Panc1 (cell line): ENCODE measurements around the gene CFL2. TPM values are rescaled to one million over a fixed set of nuclear protein-coding genes. Genes with fewer than 3 reads are reported as not detected.

Experiments
- ATAC-seq: fragments of 200-7000 bp; cut with Tn5 transposase; 2 replicates; pipeline ENCODE4 v1.9.1; 2020; ENCODE audit warnings: mild to moderate bottlenecking, moderate library complexity
- BruUV-seq: library from RNA; stranded (reverse); fragments of 400-500 nt; replicated peaks from 2 replicates; lab custom pipeline; 2021; lab: Mats Ljungman, UMichigan
- CTCF ChIA-PET: fragments of 300-600 bp; sonication (Branson Sonifier 250); formaldehyde crosslinking; loops from one replicate; lab custom pipeline; 2022; ENCODE audit warnings: antibody characterized with exemption; lab: Charles Lee
- POLR2A ChIA-PET: fragments of 300-600 bp; sonication (Branson Sonifier 250); formaldehyde crosslinking; loops from one replicate; lab custom pipeline; 2022; ENCODE audit warnings: antibody characterized with exemption; lab: Charles Lee
- DNase-seq: peaks from one replicate; pipeline ENCODE4 v3.0.0-alpha.2; 2010; ENCODE audit warnings: low read depth, low spot score
- H3K27ac ChIP-seq: 2 replicates; pipeline ENCODE4 v1.5.1; 2011; ENCODE audit warnings: mild to moderate bottlenecking, low read length, inconsistent platforms
- H3K27me3 ChIP-seq: fragments of 200-500 bp; sonication (Bioruptor generic); 2 replicates; pipeline ENCODE4 v1.6.0; 2014; ENCODE audit warnings: low read length, inconsistent platforms; ENCODE audit not compliant: control insufficient read depth, insufficient read depth
- H3K36me3 ChIP-seq: fragments of 200-500 bp; sonication (Bioruptor generic); 2 replicates; pipeline ENCODE4 v1.5.1; 2014; ENCODE audit warnings: inconsistent platforms, mild to moderate bottlenecking, low read length, moderate library complexity; ENCODE audit not compliant: control insufficient read depth, insufficient read depth
- H3K4me1 ChIP-seq: 2 replicates; pipeline ENCODE4 v1.5.1; 2011; ENCODE audit warnings: inconsistent platforms, mild to moderate bottlenecking, low read length, moderate library complexity; ENCODE audit not compliant: control insufficient read depth, insufficient read depth
- H3K4me3 ChIP-seq, 2 experiments: 2 replicates each; pipeline ENCODE4 v1.5.1; 2011 to 2012; ENCODE audit warnings: low read depth in 2 of 2, low read length in 2 of 2, mild to moderate bottlenecking in 2 of 2, inconsistent platforms in 1 of 2, moderate library complexity in 1 of 2
- H3K9me3 ChIP-seq: fragments of 200-500 bp; sonication (Bioruptor generic); 2 replicates; pipeline ENCODE4 v1.5.1; 2014; ENCODE audit warnings: low read depth, mild to moderate bottlenecking, inconsistent platforms, low read length, moderate library complexity; ENCODE audit not compliant: control insufficient read depth, insufficient read depth
- CTCF ChIP-seq: fragments of 450-650 bp; IDR thresholded peaks from 2 replicates; pipeline ENCODE4 v1.5.1; 2017; ENCODE audit warnings: mild to moderate bottlenecking
- POLR2AphosphoS5 ChIP-seq: IDR thresholded peaks from 2 replicates; pipeline ENCODE4 v1.6.1; 2012; ENCODE audit warnings: mild to moderate bottlenecking, low read depth, low read length, moderate library complexity
- REST ChIP-seq, 2 experiments: IDR thresholded peaks; 2 replicates each; pipeline ENCODE4 v1.6.1; 2011 to 2012; ENCODE audit warnings: low read depth in 2 of 2, control low read depth in 1 of 2, low read length in 1 of 2, mild to moderate bottlenecking in 1 of 2, moderate library complexity in 1 of 2; ENCODE audit not compliant: insufficient read depth in 1 of 2
- SIN3A ChIP-seq: IDR thresholded peaks from 2 replicates; pipeline ENCODE4 v1.6.1; 2012; ENCODE audit warnings: low read depth, mild to moderate bottlenecking, low read length, moderate library complexity, borderline replicate concordance; ENCODE audit not compliant: insufficient read depth
- TCF7L2 ChIP-seq: IDR thresholded peaks from 2 replicates; pipeline ENCODE4 v1.6.1; 2011; ENCODE audit warnings: mild to moderate bottlenecking, low read depth, low read length, inconsistent platforms
- in situ Hi-C: cut with HindIII; loops from 2 replicates; pipeline ENCODE4 v1.10.0; 2016; ENCODE audit warnings: low sequenced_read_pairs, low pct_unique_long_range_greater_than_20kb
- intact Hi-C: fragments of 100-400 bp; cut with micrococcal nuclease; formaldehyde crosslinking; loops from one replicate; pipeline ENCODE4 v1.10.0; 2022; ENCODE audit not compliant: unreplicated experiment
- total RNA-seq: library from RNA; stranded (reverse); gene quantifications from one replicate; pipeline ENCODE4 v1.2.1, GENCODE V29; 2021; ENCODE audit not compliant: unreplicated experiment

The CFL2 gene
- total RNA-seq, 1 experiment from 2014 or later = 79.7 TPM

GRCh38 chr14:34668111-34668510, 46.3 kb downstream of the CFL2 start:
- no peaks in the 10 kb centered on the region for H3K27me3 ChIP-seq
- no peak overlapping the region for H3K4me3 ChIP-seq
- H3K36me3 ChIP-seq = no peaks in the 10 kb centered on the region
- peaks cover 5% of the 10 kb centered on the region for H3K4me1 ChIP-seq
- BruUV-seq = no TSS peak
- POLR2A ChIA-PET = no interaction called here
- TF ChIP-seq TCF7L2 = no peak
- no peak for TF ChIP-seq SIN3A
- TF ChIP-seq CTCF = no peak
- TF ChIP-seq REST (IDR thresholded peaks at IDR 0.05; ENCODE audit: insufficient read depth in 1 of 2, low read depth in 2 of 2, low read length in 1 of 2) = no peak
- no peak for TF ChIP-seq POLR2AphosphoS5
- no peaks in the 10 kb centered on the region for H3K9me3 ChIP-seq
- ATAC-seq (no peak), DNase-seq (no peak)
- intact Hi-C loops = no loop called here
- CTCF ChIA-PET = no interaction called here
- no peak overlapping the region for H3K27ac ChIP-seq
- in situ Hi-C loops = no loop called here

GRCh38 chr14:34667007-34667406, 47.4 kb downstream of the CFL2 start:
- H3K27ac ChIP-seq = no peak overlapping the region
- H3K4me3 ChIP-seq = no peak overlapping the region
- ChIA-PET CTCF (no interaction called here), POLR2A (no interaction called here)
- ATAC-seq (no peak), DNase-seq (no peak)
- H3K9me3 ChIP-seq = no peaks in the 10 kb centered on the region
- intact Hi-C loops (no loop called here), in situ Hi-C loops (no loop called here)
- no peaks in the 10 kb centered on the region for H3K36me3 ChIP-seq
- BruUV-seq = no TSS peak
- no peaks in the 10 kb centered on the region for H3K27me3 ChIP-seq
- TF ChIP-seq REST (IDR thresholded peaks at IDR 0.05; ENCODE audit: insufficient read depth in 1 of 2, low read depth in 2 of 2, low read length in 1 of 2) (no peak), POLR2AphosphoS5 (no peak), SIN3A (no peak), CTCF (no peak)
- peaks cover 5% of the 10 kb centered on the region for H3K4me1 ChIP-seq
